SK-N-SH treated with all-trans-retinoic acid at 6 μM for 48 hours (cell line): ENCODE data around the gene DLX6.

Experiments used
- ATAC-seq: fragments of 200-7000 bp; cut with Tn5 transposase; 3 replicates; pipeline ENCODE4 v1.9.1; 2020; ENCODE audit warnings: mild to moderate bottlenecking, moderate library complexity
- ESRRG ChIP-seq: fragments of 250-450 bp; sonication (Bioruptor Pico); IDR thresholded peaks from 2 replicates; pipeline ENCODE4 v1.6.1; 2021; ENCODE audit warnings: mild to moderate bottlenecking
- GLIS3 ChIP-seq: fragments of 250-450 bp; sonication (Bioruptor Pico); IDR thresholded peaks from 2 replicates; pipeline ENCODE4 v1.5.0; 2020; ENCODE audit warnings: mild to moderate bottlenecking, moderate library complexity
- TCF4 ChIP-seq: fragments of 250-450 bp; sonication (Bioruptor Pico); IDR thresholded peaks from 2 replicates; pipeline ENCODE4 v1.8.0; 2021; ENCODE audit warnings: mild to moderate bottlenecking, moderate library complexity, borderline replicate concordance
- ZC3H10 ChIP-seq: fragments of 250-450 bp; sonication (Bioruptor Pico); IDR thresholded peaks from 2 replicates; pipeline ENCODE4 v1.5.1; 2021; ENCODE audit warnings: mild to moderate bottlenecking, moderate library complexity
- ZNF565 ChIP-seq: fragments of 450-650 bp; formaldehyde crosslinking; conservative IDR thresholded peaks from 2 replicates; pipeline ENCODE4 v1.5.0; 2020; ENCODE audit warnings: low read depth, mild to moderate bottlenecking, moderate library complexity

DLX6 gene

DNA sequence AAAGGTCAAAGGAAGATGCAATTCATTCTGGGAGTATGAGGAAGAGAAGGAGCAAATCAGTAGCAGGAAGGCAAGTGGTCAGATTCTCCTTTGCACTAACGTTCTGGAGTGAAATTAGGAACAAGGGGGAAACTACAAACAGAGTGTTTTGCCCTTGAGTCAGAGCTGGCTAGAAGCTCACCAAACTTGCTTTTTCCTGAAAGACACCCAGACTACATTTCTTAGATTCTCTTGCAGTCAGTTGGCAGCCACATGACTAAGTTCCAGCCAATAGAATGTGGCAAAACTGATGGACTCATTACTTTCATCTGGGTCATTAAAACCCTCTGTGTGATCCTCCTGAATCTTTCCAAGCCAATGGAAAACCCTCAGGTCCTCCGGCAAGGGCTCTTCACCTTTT is 37.9 kb downstream of the DLX6 start:
- no peak for ATAC-seq
- TF ChIP-seq GLIS3 (CRISPR knock-in tag) (no peak), ZNF565 (CRISPR knock-in tag) (no peak), ZC3H10 (CRISPR knock-in tag) (no peak), TCF4 (CRISPR knock-in tag) (no peak), ESRRG (CRISPR knock-in tag) (no peak)
